ENCODE results near the gene CARM1. TPM values are rescaled to one million over a fixed set of nuclear protein-coding genes. Genes with fewer than 3 reads are reported as not detected.

CARM1 gene
- total RNA-seq, 1 donor from 2014 or later, result 61.8 TPM

DNA sequence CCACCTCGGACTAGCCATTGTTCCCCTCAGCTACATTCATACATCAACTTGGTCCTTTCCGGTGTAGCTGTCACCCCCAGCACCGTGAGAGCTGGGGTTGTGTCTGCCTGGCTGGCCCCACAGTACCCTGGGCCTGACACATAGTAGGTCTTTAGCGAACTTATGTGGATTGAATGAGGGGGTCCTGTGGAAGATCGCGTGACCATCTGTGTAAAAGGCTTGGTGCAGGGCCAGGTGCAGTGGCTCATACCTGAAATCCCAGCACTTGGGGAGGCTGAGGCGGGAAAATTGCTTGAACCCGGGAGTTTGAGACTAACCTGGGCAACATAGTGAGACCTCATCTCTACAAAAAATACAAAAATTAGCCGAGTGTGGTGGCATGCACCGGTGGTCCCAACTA lies 91.5 kb downstream of the CARM1 start:
- no peak for DNase-seq (ENCODE audit: low spot score)
- Mint-ChIP-seq H3K9me3 (ENCODE audit: low read depth) (no peaks in the 10 kb centered on the region), H3K27me3 (ENCODE audit: low read depth) (no peaks in the 10 kb centered on the region), H3K27ac (ENCODE audit: unreplicated experiment) (peak overlapping the region; percentile 65), H3K36me3 (ENCODE audit: low read depth) (no peaks in the 10 kb centered on the region), H3K4me1 (ENCODE audit: low read depth) (peaks cover 41% of the 10 kb centered on the region), H3K4me3 (ENCODE audit: unreplicated experiment) (peak overlapping the region; percentile 87)
- TF ChIP-seq, protein P1, sequence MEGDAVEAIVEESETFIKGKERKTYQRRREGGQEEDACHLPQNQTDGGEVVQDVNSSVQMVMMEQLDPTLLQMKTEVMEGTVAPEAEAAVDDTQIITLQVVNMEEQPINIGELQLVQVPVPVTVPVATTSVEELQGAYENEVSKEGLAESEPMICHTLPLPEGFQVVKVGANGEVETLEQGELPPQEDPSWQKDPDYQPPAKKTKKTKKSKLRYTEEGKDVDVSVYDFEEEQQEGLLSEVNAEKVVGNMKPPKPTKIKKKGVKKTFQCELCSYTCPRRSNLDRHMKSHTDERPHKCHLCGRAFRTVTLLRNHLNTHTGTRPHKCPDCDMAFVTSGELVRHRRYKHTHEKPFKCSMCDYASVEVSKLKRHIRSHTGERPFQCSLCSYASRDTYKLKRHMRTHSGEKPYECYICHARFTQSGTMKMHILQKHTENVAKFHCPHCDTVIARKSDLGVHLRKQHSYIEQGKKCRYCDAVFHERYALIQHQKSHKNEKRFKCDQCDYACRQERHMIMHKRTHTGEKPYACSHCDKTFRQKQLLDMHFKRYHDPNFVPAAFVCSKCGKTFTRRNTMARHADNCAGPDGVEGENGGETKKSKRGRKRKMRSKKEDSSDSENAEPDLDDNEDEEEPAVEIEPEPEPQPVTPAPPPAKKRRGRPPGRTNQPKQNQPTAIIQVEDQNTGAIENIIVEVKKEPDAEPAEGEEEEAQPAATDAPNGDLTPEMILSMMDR (IDR thresholded peaks at IDR 0.05), result no peak

DNA sequence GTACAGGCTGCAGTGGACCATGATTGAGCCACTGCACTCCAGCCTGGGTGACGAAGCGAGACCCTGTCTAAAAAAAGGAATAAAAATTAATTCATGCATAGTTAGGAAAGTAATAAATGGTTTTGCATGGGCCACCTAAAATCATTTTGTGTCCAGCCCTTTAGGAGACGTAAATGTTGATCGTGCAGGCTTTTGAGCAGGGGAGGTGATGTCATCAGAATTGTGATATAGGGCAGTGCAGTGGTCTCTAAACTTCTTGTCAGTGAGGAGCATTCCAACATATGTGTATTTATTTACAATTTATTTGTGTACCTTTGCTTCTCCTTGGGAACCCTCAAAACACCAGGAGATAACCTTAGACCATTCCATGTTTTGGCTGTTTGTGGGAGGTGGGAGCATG lies 92.5 kb downstream of the CARM1 start:
- Mint-ChIP-seq H3K9me3 (ENCODE audit: low read depth) (no peaks in the 10 kb centered on the region), H3K4me3 (ENCODE audit: unreplicated experiment) (no peak overlapping the region), H3K27me3 (ENCODE audit: low read depth) (no peaks in the 10 kb centered on the region), H3K27ac (ENCODE audit: unreplicated experiment) (no peak overlapping the region), H3K36me3 (ENCODE audit: low read depth) (no peaks in the 10 kb centered on the region), H3K4me1 (ENCODE audit: low read depth) (peaks cover 50% of the 10 kb centered on the region)
- no peak for DNase-seq (ENCODE audit: low spot score)
- TF ChIP-seq, protein P1 (IDR thresholded peaks at IDR 0.05), result no peak

DNA sequence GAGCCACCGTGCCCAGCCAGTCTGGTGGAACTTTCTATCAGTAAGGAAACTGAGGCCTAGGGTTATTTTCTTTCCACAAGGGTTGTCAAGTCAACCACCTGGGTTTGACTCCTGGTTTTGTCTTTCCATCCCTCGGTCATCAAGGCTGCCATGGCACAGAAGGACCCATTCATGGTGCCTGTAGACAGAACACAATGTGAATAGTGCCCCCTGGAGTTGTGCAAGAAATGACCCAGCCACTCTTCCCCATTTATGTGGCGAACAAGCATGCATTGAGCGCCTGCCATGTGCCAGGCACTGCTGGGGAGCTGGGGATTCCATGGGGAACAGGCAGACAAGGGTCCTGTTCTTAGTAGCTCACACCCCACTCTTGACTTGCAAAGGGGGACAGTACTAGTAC lies 93.5 kb downstream of the CARM1 start:
- H3K4me1 Mint-ChIP-seq (ENCODE audit: low read depth), result peaks cover 51% of the 10 kb centered on the region
- H3K27me3 Mint-ChIP-seq (ENCODE audit: low read depth), result no peaks in the 10 kb centered on the region
- H3K27ac Mint-ChIP-seq (ENCODE audit: unreplicated experiment), result no peak overlapping the region
- DNase-seq (ENCODE audit: low spot score), result no peak
- H3K9me3 Mint-ChIP-seq (ENCODE audit: low read depth), result no peaks in the 10 kb centered on the region
- TF ChIP-seq, protein P1 (IDR thresholded peaks at IDR 0.05), result peak; percentile 30
- no peaks in the 10 kb centered on the region for H3K36me3 Mint-ChIP-seq (ENCODE audit: low read depth)
- H3K4me3 Mint-ChIP-seq (ENCODE audit: unreplicated experiment), result no peak overlapping the region

DNA sequence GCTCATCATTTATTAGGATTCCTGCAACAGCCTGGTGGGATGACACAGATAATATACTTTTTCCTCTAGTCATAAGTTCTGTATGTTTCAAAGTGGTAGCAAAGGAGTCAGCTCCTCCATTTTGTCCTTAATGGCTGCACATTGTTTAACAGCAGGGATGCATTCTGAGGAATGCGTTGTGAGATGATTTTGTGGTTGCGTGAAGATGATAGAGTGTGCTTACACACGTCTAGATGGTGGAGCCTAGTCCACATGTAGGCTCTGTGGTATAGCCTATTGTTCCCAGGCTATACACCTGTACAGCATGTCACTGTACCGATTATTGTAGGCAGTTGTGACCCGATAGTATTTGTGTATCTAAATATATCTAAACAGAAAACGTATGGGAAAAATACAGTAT lies 94.0 kb downstream of the CARM1 start:
- TF ChIP-seq, protein P1 (IDR thresholded peaks at IDR 0.05), result no peak
- no peaks in the 10 kb centered on the region for H3K27me3 Mint-ChIP-seq (ENCODE audit: low read depth)
- no peaks in the 10 kb centered on the region for H3K36me3 Mint-ChIP-seq (ENCODE audit: low read depth)
- no peak overlapping the region for H3K27ac Mint-ChIP-seq (ENCODE audit: unreplicated experiment)
- H3K4me1 Mint-ChIP-seq (ENCODE audit: low read depth), result peaks cover 48% of the 10 kb centered on the region
- H3K9me3 Mint-ChIP-seq (ENCODE audit: low read depth), result no peaks in the 10 kb centered on the region
- H3K4me3 Mint-ChIP-seq (ENCODE audit: unreplicated experiment), result no peak overlapping the region
- no peak for DNase-seq (ENCODE audit: low spot score)

DNA sequence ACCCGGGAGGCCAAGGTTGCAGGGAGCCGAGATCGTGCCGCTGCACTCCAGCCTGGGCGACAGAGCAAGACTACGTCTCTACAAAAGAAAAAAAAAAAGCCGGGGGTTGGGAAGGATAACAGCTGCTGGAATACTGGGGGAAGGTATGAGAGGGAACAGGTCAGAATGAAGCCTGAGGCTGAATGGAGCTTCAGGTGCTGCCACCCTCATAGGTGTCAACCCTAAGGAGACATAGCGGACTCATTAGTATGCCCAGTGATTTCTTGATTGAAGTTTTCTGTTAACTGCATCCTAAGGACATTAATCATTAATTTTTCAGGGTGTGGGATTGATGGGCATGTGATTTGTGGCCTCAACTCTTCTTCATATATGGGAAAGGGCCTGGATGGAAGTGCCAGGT lies 95.5 kb downstream of the CARM1 start:
- no peak for DNase-seq (ENCODE audit: low spot score)
- Mint-ChIP-seq H3K36me3 (ENCODE audit: low read depth) (no peaks in the 10 kb centered on the region), H3K27ac (ENCODE audit: unreplicated experiment) (no peak overlapping the region), H3K27me3 (ENCODE audit: low read depth) (no peaks in the 10 kb centered on the region), H3K9me3 (ENCODE audit: low read depth) (no peaks in the 10 kb centered on the region), H3K4me3 (ENCODE audit: unreplicated experiment) (no peak overlapping the region), H3K4me1 (ENCODE audit: low read depth) (peaks cover 46% of the 10 kb centered on the region)
- TF ChIP-seq, protein P1 (IDR thresholded peaks at IDR 0.05), result no peak
